Pancreas (tissue), 10 donors: ENCODE measurements around the gene ACOX2. TPM values are rescaled to one million over a fixed set of nuclear protein-coding genes. Genes with fewer than 3 reads are reported as not detected.

Experiments used
- ATAC-seq, 4 donors: fragments of 200-7000 bp; cut with Tn5 transposase; one replicate each; pipeline versions ENCODE4 v1.8.0 to v1.9.1; 2020; ENCODE audit warnings: mild to moderate bottlenecking in 4 of 4, moderate library complexity in 4 of 4
- DNase-seq, 6 donors: peaks; one replicate each; pipeline ENCODE4 v3.0.0-alpha.2; 2020
- FAIRE-seq: peaks from 2 replicates; lab custom pipeline; 2012; peaks lifted over from hg19 to GRCh38; lab: Jason Lieb, UNC
- H3K27ac ChIP-seq, 4 donors: fragments of 200-600 bp; sonication (generic); 1 replicate in 3 of 4; 2 replicates in 1 of 4; pipeline versions ENCODE4 v1.5.0 to v1.8.0; 2020
- H3K27me3 ChIP-seq, 4 donors: fragments of 200-600 bp; one replicate each; pipeline ENCODE4 v1.8.0; 2021
- H3K36me3 ChIP-seq, 3 donors: fragments of 200-600 bp; sonication (generic) in 1 of 3; one replicate each; pipeline versions ENCODE4 v1.5.0 to v1.8.0; 2020 to 2021
- H3K4me1 ChIP-seq, 3 donors: fragments of 200-600 bp; one replicate each; pipeline ENCODE4 v1.8.0; 2021
- H3K4me3 ChIP-seq, 4 donors: fragments of 200-600 bp; sonication (generic) in 2 of 4; one replicate each; pipeline versions ENCODE4 v1.5.0 to v1.8.0; 2020 to 2021
- H3K9me3 ChIP-seq, 4 donors: fragments of 200-600 bp; one replicate each; pipeline ENCODE4 v1.8.0; 2021
- WGBS, 2 donors: extraction: QIAGEN DNeasy Blood & Tissue Kit; methylation state at CpG; one replicate each; pipeline ENCODE4 v1.1.7; 2013; 5-methylcytosine and 5-hydroxymethylcytosine counted together
- intact Hi-C, 3 donors: fragments of 100-400 bp; cut with DNase I; formaldehyde crosslinking; loops; one replicate each; pipeline versions ENCODE4 v1.11.1 to v1.14.2; 2022
- polyA plus RNA-seq, 2 donors: library from polyadenylated mRNA; stranded (reverse); fragments of 200-250 nt; gene quantifications; one replicate each; pipeline ENCODE4 v1.2.3, GENCODE V29; 2013
- total RNA-seq, 6 donors: library from RNA; stranded (reverse); fragmentation: NEBNext Ultra II Directional in 4 of 6; extraction: Animal tissue kit (Norgen Biotek cat#: 25700) in 4 of 6; gene quantifications; one replicate each; pipeline versions ENCODE4 v1.2.1 to v1.2.4, GENCODE V29; 2021 to 2023
- TF ChIP-seq, protein P1 (sequence below), 4 donors: fragments of 200-600 bp; sonication (generic) in 3 of 4; IDR thresholded peaks; one replicate each; pipeline versions ENCODE4 v1.5.0 to v1.8.0; 2021; ENCODE audit warnings: antibody characterized with exemption in 4 of 4
- donor health status: healthy with polysubstance abuse.
- donor health status: DM: no; HTN: no; CAD: no; lungs with moderate emphysema.
- donor health status: DM: no; HTN: no; CAD: no.
- donor health status: control.
- donor health status: control.
- donor health status: Bipolar disorder and iron deficiency.
- donor health status: DM: yes; HTN: yes; CAD: no.
- donor health status: DM: no; HTN: no; CAD: no.
- donor health status: DM: no; HTN: no; CAD: no.
- donor health status: DM: yes; HTN: yes; CAD: no.

ACOX2 gene
- total and polyA plus RNA-seq, 8 donors = 1.3 to 13.3 (median 8.3) TPM

- Histone ChIP-seq H3K4me1 (peaks cover 0 to 4% (median 0%) of the 10 kb centered on the region in 3 donors), H3K9me3 (no peaks in the 10 kb centered on the region), H3K27me3 (no peaks in the 10 kb centered on the region), H3K27ac (no peak overlapping the region), H3K4me3 (no peak overlapping the region), H3K36me3 (no peaks in the 10 kb centered on the region)
- intact Hi-C loops = no loop called here
- WGBS, 2 donors = 72 to 86% methylated on average over 3 of the region's 3 CpGs
- TF ChIP-seq, protein P1, sequence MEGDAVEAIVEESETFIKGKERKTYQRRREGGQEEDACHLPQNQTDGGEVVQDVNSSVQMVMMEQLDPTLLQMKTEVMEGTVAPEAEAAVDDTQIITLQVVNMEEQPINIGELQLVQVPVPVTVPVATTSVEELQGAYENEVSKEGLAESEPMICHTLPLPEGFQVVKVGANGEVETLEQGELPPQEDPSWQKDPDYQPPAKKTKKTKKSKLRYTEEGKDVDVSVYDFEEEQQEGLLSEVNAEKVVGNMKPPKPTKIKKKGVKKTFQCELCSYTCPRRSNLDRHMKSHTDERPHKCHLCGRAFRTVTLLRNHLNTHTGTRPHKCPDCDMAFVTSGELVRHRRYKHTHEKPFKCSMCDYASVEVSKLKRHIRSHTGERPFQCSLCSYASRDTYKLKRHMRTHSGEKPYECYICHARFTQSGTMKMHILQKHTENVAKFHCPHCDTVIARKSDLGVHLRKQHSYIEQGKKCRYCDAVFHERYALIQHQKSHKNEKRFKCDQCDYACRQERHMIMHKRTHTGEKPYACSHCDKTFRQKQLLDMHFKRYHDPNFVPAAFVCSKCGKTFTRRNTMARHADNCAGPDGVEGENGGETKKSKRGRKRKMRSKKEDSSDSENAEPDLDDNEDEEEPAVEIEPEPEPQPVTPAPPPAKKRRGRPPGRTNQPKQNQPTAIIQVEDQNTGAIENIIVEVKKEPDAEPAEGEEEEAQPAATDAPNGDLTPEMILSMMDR (IDR thresholded peaks at IDR 0.05) = no peak
- FAIRE-seq (no peak), ATAC-seq (no peak), DNase-seq (no peak)
These were observed 52.3 kb downstream of the ACOX2 start for GRCh38 chr3:58484722-58485069.

DNA sequence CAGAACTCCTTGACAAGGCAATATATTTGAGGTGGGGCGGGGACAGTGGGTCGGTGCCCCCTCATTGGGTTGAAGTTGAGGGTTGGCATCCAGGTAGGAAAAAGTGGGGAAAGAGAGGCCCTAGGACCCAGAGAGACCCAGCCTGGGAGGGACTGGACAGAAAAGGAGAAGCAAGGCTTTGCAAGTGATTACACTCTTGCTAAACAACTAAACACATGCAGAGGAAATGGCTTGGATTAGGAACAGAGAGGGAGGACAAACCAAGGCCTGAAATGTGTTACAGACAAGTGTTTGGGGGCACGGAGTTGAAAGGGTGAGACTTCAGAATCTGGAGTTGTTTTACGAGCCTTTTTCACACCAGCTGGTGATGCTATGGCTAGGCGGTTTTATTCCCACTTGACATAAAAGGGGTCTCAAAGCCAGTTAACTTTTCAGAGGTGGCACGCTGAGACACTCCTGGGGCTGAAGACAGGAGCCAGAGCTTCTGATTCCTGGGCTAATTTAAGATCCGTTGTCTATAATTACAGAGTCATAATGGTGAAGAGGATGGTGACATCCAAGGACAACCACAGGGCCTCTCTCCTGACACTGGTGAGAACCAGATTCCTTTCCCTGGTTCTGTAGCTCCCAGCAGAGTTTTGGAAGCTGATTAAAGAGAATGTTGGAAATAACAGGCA lies 52.8 kb downstream of the ACOX2 start:
- Histone ChIP-seq H3K4me1 (peaks cover 0 to 4% (median 0%) of the 10 kb centered on the region in 3 donors), H3K27me3 (no peaks in the 10 kb centered on the region), H3K36me3 (no peaks in the 10 kb centered on the region), H3K4me3 (no peak overlapping the region), H3K27ac (no peak overlapping the region), H3K9me3 (no peaks in the 10 kb centered on the region)
- TF ChIP-seq, protein P1 (IDR thresholded peaks at IDR 0.05) = no peak
- ATAC-seq (peak in 1 of 4 donors; percentile 21), FAIRE-seq (no peak), DNase-seq (no peak)
- intact Hi-C loops = no loop called here
- 68 to 77% methylated on average over 7 of the region's 7 CpGs for WGBS, 2 donors

DNA sequence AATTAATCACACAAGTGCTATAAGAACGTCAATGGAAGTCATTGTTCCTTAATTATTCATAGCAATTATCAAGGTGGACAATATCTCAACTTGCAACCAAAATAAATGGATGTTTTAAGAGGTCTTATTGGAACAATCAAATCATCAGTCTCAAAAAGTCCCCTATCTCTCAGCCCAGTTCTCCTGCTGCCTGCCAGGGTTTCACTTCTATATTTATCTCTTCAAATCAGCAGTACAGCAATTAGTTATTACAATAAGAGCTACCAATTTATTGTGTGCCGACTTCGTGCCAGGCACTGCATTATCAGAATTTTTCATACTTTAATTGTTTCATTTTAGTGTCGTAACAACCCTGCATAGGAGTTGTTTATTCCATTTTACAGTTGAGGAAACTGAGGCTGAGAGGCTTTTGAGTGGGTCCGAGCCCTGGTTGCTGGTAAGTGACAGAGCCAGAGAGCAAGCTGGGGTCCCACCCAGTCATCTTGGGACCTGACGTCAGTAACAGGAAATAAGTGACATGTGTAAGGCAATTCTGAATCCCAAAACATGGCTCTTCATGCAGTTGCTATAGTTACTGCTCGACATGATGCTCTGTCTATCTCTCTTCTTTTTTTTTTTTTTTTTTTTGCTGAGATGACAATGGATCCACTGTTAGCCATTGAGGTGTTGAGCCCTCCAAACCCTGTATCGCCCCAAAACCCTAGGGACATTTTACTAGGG lies 53.9 kb downstream of the ACOX2 start:
- intact Hi-C loops = no loop called here
- Histone ChIP-seq H3K27ac (no peak overlapping the region), H3K36me3 (no peaks in the 10 kb centered on the region), H3K4me1 (peaks cover 0 to 4% (median 0%) of the 10 kb centered on the region in 3 donors), H3K4me3 (no peak overlapping the region), H3K9me3 (no peaks in the 10 kb centered on the region), H3K27me3 (no peaks in the 10 kb centered on the region)
- TF ChIP-seq, protein P1 (IDR thresholded peaks at IDR 0.05) = no peak
- ATAC-seq (no peak), DNase-seq (no peak), FAIRE-seq (no peak)
- 41 to 55% methylated on average over 8 of the region's 8 CpGs for WGBS, 2 donors

DNA sequence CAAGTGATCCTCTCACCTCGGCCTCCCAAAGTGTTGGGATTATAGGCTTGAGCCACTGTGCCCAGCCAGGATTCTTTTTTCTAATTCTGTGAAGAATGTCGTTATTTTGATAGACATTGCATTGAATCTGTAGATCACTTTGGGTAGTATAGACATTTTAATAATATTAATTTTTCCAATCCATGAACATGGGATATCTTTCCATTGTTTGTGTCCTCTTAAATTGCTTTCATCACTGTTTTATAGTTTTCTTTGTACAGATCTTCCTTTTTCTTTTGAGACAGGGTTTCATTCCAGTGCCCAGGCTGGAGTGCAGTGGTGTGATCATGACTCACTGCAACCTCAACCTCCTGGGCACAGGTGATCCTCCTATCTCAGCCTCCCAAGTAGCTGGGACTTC lies 56.7 kb downstream of the ACOX2 start:
- H3K4me3 ChIP-seq = no peak overlapping the region
- FAIRE-seq (no peak), DNase-seq (no peak), ATAC-seq (no peak)
- intact Hi-C loops = no loop called here
- TF ChIP-seq, protein P1 (IDR thresholded peaks at IDR 0.05) = no peak
- H3K27me3 ChIP-seq = no peaks in the 10 kb centered on the region
- H3K9me3 ChIP-seq = no peaks in the 10 kb centered on the region
- no peak overlapping the region for H3K27ac ChIP-seq
- no peaks in the 10 kb centered on the region for H3K36me3 ChIP-seq
- no peaks in the 10 kb centered on the region for H3K4me1 ChIP-seq
- WGBS, 2 donors = 84% methylated on average over 2 of the region's 2 CpGs

DNA sequence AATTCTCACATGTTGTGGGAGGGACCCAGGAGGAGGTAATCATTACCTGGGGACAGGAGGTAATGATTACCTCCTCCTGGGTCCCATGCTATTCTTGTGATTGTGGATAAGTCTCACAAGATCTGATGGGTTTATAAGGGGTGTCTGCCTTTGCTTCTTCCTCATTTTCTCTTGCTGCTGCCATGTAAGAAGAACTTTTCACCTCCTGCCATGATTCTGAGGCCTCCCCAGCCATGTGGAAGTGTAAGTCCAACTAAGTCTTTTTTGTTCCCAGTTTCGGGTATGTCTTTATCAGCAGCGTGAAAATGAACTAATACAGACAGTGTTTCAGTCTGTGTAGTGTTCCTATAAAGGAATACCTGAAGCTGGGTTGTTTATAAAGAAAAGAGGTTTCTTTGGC lies 58.2 kb downstream of the ACOX2 start:
- no peak overlapping the region for H3K4me3 ChIP-seq
- no peaks in the 10 kb centered on the region for H3K4me1 ChIP-seq
- ATAC-seq (no peak), DNase-seq (no peak), FAIRE-seq (no peak)
- 83 to 98% methylated on average over 2 of the region's 2 CpGs for WGBS, 2 donors
- TF ChIP-seq, protein P1 (IDR thresholded peaks at IDR 0.05) = no peak
- no peaks in the 10 kb centered on the region for H3K9me3 ChIP-seq
- intact Hi-C loops = no loop called here
- H3K27ac ChIP-seq = no peak overlapping the region
- H3K27me3 ChIP-seq = no peaks in the 10 kb centered on the region
- H3K36me3 ChIP-seq = no peaks in the 10 kb centered on the region
